Natural killer cell (primary cell): ENCODE results near the gene ANKRD52. TPM values are rescaled to one million over a fixed set of nuclear protein-coding genes. Genes with fewer than 3 reads are reported as not detected.
A peak's percentile ranks its signal among the peaks of the same experiment; 100 is the strongest.

Experiments
- ATAC-seq, 3 donors: fragments of 150-1000 bp in 2 of 3; fragments of 200-7000 bp in 1 of 3; cut with Tn5 transposase; 1 replicate in 1 of 3; 2 replicates in 2 of 3; pipeline ENCODE4 v1.10.0; 2021; ENCODE audit warnings: mild to moderate bottlenecking in 2 of 3, moderate library complexity in 2 of 3
- DNase-seq, 2 donors: peaks; one replicate each; pipeline versions ENCODE4 v3.0.0 to v3.0.0-alpha.2; 2013 to 2021; ENCODE audit warnings: mixed read lengths in 1 of 2
- H3K27ac ChIP-seq: one replicate; pipeline ENCODE4 v1.5.1; 2013; ENCODE audit warnings: mild to moderate bottlenecking, low read length
- H3K27me3 ChIP-seq: one replicate; pipeline ENCODE4 v1.6.1; 2013; ENCODE audit warnings: low read length; ENCODE audit not compliant: control insufficient read depth, insufficient read depth
- H3K36me3 ChIP-seq: one replicate; pipeline ENCODE4 v1.6.1; 2013; ENCODE audit warnings: low read length; ENCODE audit not compliant: control insufficient read depth, insufficient read depth
- H3K4me1 ChIP-seq: one replicate; pipeline ENCODE4 v1.6.1; 2013; ENCODE audit warnings: low read length; ENCODE audit not compliant: control insufficient read depth, insufficient read depth
- H3K4me3 ChIP-seq: one replicate; pipeline ENCODE4 v1.5.1; 2013; ENCODE audit warnings: low read length
- H3K9me3 ChIP-seq: one replicate; pipeline ENCODE4 v1.6.1; 2013; ENCODE audit warnings: low read length; ENCODE audit not compliant: control insufficient read depth, insufficient read depth
- H3K27ac Mint-ChIP-seq, 2 donors: one replicate each; pipeline ENCODE4 v1.8.0; 2022; ENCODE audit warnings: mild to moderate bottlenecking in 2 of 2, mixed read lengths in 2 of 2, moderate library complexity in 1 of 2
- H3K27me3 Mint-ChIP-seq, 2 donors: one replicate each; pipeline ENCODE4 v1.8.0; 2022; ENCODE audit warnings: low read depth in 2 of 2, mixed read lengths in 2 of 2
- H3K36me3 Mint-ChIP-seq: one replicate; pipeline ENCODE4 v1.8.0; 2022; ENCODE audit warnings: mixed read lengths
- H3K4me1 Mint-ChIP-seq, 2 donors: one replicate each; pipeline ENCODE4 v1.8.0; 2022; ENCODE audit warnings: mixed read lengths in 2 of 2
- H3K4me3 Mint-ChIP-seq: one replicate; pipeline ENCODE4 v1.8.0; 2022; ENCODE audit warnings: mild to moderate bottlenecking, moderate library complexity, mixed read lengths
- H3K9me3 Mint-ChIP-seq, 2 donors: one replicate each; pipeline ENCODE4 v1.8.0; 2022; ENCODE audit warnings: mixed read lengths in 2 of 2
- CTCF ChIP-seq: fragments of 200-600 bp; IDR thresholded peaks from one replicate; pipeline ENCODE4 v1.8.0; 2022; ENCODE audit warnings: antibody characterized with exemption
- WGBS: methylation state at CpG from one replicate; pipeline ENCODE4 v1.1.7; 2013; ENCODE audit warnings: missing lambda C conversion rate; ENCODE audit not compliant: insufficient coverage; 5-methylcytosine and 5-hydroxymethylcytosine counted together
- intact Hi-C: fragments of 100-400 bp; cut with micrococcal nuclease; formaldehyde crosslinking; loops from one replicate; pipeline ENCODE4 v1.14.2; 2022
- total RNA-seq, 4 donors: library from RNA; stranded (reverse); fragments of 120-200 nt in 1 of 4; gene quantifications; one replicate each; pipeline versions ENCODE4 v1.2.3 to v1.2.4, GENCODE V29; 2013 to 2022

Gene ANKRD52
- total RNA-seq, 3 donors from 2014 or later (not counting 1 experiment from before 2014, with no cell fraction given), result 34.1 to 52.2 (median 51.4) TPM

- Histone ChIP-seq H3K9me3 (no peaks in the 10 kb centered on the region), H3K27ac (no peak overlapping the region), H3K4me3 (no peak overlapping the region), H3K36me3 (peaks cover 46% of the 10 kb centered on the region), H3K4me1 (no peaks in the 10 kb centered on the region), H3K27me3 (no peaks in the 10 kb centered on the region)
- H3K9me3 Mint-ChIP-seq, result no peaks in the 10 kb centered on the region
- H3K36me3 Mint-ChIP-seq, result peaks cover 9% of the 10 kb centered on the region
- H3K27ac Mint-ChIP-seq, result no peak overlapping the region
- no peaks in the 10 kb centered on the region for H3K4me1 Mint-ChIP-seq
- H3K27me3 Mint-ChIP-seq, result no peaks in the 10 kb centered on the region
- ATAC-seq (peak in 1 of 3 donors; percentile 40), DNase-seq (no peak)
- H3K4me3 Mint-ChIP-seq, result no peak overlapping the region
- intact Hi-C loops, result no loop called here
- no peak for TF ChIP-seq CTCF
Measured at GRCh38 chr12:56205445-56205844, 52.7 kb downstream of the ANKRD52 start.

DNA sequence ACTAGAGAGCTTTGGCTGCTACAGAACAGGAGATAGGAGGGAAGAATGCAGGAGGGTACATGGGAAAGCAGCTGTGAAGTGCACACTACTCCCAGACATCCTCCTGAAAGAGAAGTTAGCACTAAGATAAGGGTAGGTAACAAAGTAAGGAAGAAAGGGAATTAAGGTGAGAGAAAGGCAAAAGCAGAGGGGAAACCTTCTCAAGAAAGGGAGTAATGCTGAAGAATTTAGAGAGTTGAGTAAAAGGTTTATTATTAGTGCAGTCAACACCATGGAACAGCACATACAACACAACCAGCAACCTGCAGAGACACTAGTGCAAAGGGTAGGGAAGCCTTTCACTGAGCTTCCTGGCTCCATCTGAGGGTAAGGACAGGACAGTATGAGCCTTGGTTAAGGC is 53.9 kb downstream of the ANKRD52 start:
- H3K36me3 ChIP-seq, result peaks cover 37% of the 10 kb centered on the region

GRCh38 chr12:56202838-56203237 is 55.3 kb downstream of the ANKRD52 start:
- no peaks in the 10 kb centered on the region for H3K4me1 ChIP-seq
- no peak for TF ChIP-seq CTCF
- no peaks in the 10 kb centered on the region for H3K27me3 ChIP-seq
- H3K27ac ChIP-seq, result no peak overlapping the region
- peaks cover 32% of the 10 kb centered on the region for H3K36me3 ChIP-seq
- no peaks in the 10 kb centered on the region for H3K9me3 ChIP-seq
- ATAC-seq (no peak), DNase-seq (no peak)
- no peaks in the 10 kb centered on the region for H3K4me1 Mint-ChIP-seq
- no peaks in the 10 kb centered on the region for H3K9me3 Mint-ChIP-seq
- H3K27me3 Mint-ChIP-seq, result no peaks in the 10 kb centered on the region
- no peak overlapping the region for H3K4me3 ChIP-seq
- no CpG with 5 or more reads among the region's 2 CpGs for WGBS
- peaks cover 9% of the 10 kb centered on the region for H3K36me3 Mint-ChIP-seq
- intact Hi-C loops, result no loop called here
- H3K4me3 Mint-ChIP-seq, result no peak overlapping the region
- peak overlapping the region in 1 of 2 donors; percentile 47 for H3K27ac Mint-ChIP-seq

More for the DNA sequence above, 53.9 kb downstream of the ANKRD52 start:
- no peaks in the 10 kb centered on the region for H3K9me3 ChIP-seq
- no peak for TF ChIP-seq CTCF
- H3K4me3 ChIP-seq, result no peak overlapping the region
- Mint-ChIP-seq H3K27me3 (no peaks in the 10 kb centered on the region), H3K36me3 (peaks cover 9% of the 10 kb centered on the region), H3K27ac (peak overlapping the region in 1 of 2 donors; percentile 56), H3K4me3 (no peak overlapping the region), H3K4me1 (no peaks in the 10 kb centered on the region), H3K9me3 (no peaks in the 10 kb centered on the region)
- DNase-seq (no peak), ATAC-seq (no peak)
- no peaks in the 10 kb centered on the region for H3K4me1 ChIP-seq
- H3K27me3 ChIP-seq, result no peaks in the 10 kb centered on the region
- H3K27ac ChIP-seq, result no peak overlapping the region
- intact Hi-C loops, result no loop called here

GRCh38 chr12:56202366-56202765 is 55.8 kb downstream of the ANKRD52 start:
- H3K4me3 ChIP-seq, result no peak overlapping the region
- intact Hi-C loops, result no loop called here
- no peak overlapping the region for H3K4me3 Mint-ChIP-seq
- no peaks in the 10 kb centered on the region for H3K27me3 Mint-ChIP-seq
- DNase-seq (no peak), ATAC-seq (no peak)
- TF ChIP-seq CTCF, result no peak
- H3K27ac ChIP-seq, result no peak overlapping the region
- H3K9me3 ChIP-seq, result no peaks in the 10 kb centered on the region
- peaks cover 4% of the 10 kb centered on the region for H3K36me3 Mint-ChIP-seq
- no peaks in the 10 kb centered on the region for H3K4me1 ChIP-seq
- peak overlapping the region in 1 of 2 donors; percentile 47 for H3K27ac Mint-ChIP-seq
- peaks cover 28% of the 10 kb centered on the region for H3K36me3 ChIP-seq
- H3K27me3 ChIP-seq, result no peaks in the 10 kb centered on the region
- no peaks in the 10 kb centered on the region for H3K4me1 Mint-ChIP-seq
- H3K9me3 Mint-ChIP-seq, result no peaks in the 10 kb centered on the region
- 81% methylated on average over 1 of the region's 1 CpG for WGBS
